ENCODE data around the gene ELMOD3. TPM values are rescaled to one million over a fixed set of nuclear protein-coding genes. Genes with fewer than 3 reads are reported as not detected.
A peak's percentile ranks its signal among the peaks of the same experiment; 100 is the strongest.
"Not testable (repeated sequence)": the region's sequence is repeated elsewhere in the genome, so short reads cannot be mapped to it uniquely, and the experiment has no call there.

ELMOD3 gene
- total RNA-seq, 1 donor from 2014 or later: 21.5 TPM

- Mint-ChIP-seq H3K36me3 (peaks cover 9% of the 10 kb centered on the region), H3K4me1 (peaks cover 4% of the 10 kb centered on the region), H3K4me3 (no peak overlapping the region), H3K27ac (no peak overlapping the region), H3K27me3 (ENCODE audit: insufficient read depth, low read depth) (no peaks in the 10 kb centered on the region), H3K9me3 (no peaks in the 10 kb centered on the region)
- H3K27me3 ChIP-seq: no peaks in the 10 kb centered on the region
- H3K4me3 ChIP-seq: no peak overlapping the region
- no peak overlapping the region for H3K27ac ChIP-seq
- no peaks in the 10 kb centered on the region for H4K20me1 ChIP-seq (ENCODE audit: low read depth)
- no peak overlapping the region for H2AFZ ChIP-seq (replicated peaks)
- H3K36me3 ChIP-seq: no peaks in the 10 kb centered on the region
- H3K9ac ChIP-seq: no peak overlapping the region
- H3K79me2 ChIP-seq (ENCODE audit: low read depth): no peaks in the 10 kb centered on the region
- no peak for TF ChIP-seq CTCF (IDR thresholded peaks at IDR 0.05)
- TF ChIP-seq EZH2 (IDR thresholded peaks at IDR 0.05): no peak
- TF ChIP-seq EZH2phosphoT487 (IDR thresholded peaks at IDR 0.05): no peak
- no peaks in the 10 kb centered on the region for H3F3A ChIP-seq (ENCODE audit: low read depth)
- H3K4me1 ChIP-seq: no peaks in the 10 kb centered on the region
- H3K4me2 ChIP-seq: no peak overlapping the region
- DNase-seq (ENCODE audit: low spot score): no peak
- no peaks in the 10 kb centered on the region for H3K9me3 ChIP-seq (ENCODE audit: low read depth)
These were observed 42.2 kb upstream of the ELMOD3 start for GRCh38 chr2:85312404-85312803.

- H3K27ac Mint-ChIP-seq: peak overlapping the region; percentile 25
- H3K4me1 Mint-ChIP-seq: peaks cover 2% of the 10 kb centered on the region
- Histone ChIP-seq H3K4me1 (no peaks in the 10 kb centered on the region), H4K20me1 (ENCODE audit: low read depth) (no peaks in the 10 kb centered on the region), H3K9ac (no peak overlapping the region), H2AFZ (replicated peaks) (no peak overlapping the region), H3K79me2 (ENCODE audit: low read depth) (no peaks in the 10 kb centered on the region), H3K27me3 (no peaks in the 10 kb centered on the region), H3K27ac (no peak overlapping the region), H3K4me3 (no peak overlapping the region), H3F3A (ENCODE audit: low read depth) (no peaks in the 10 kb centered on the region), H3K9me3 (ENCODE audit: low read depth) (no peaks in the 10 kb centered on the region), H3K36me3 (no peaks in the 10 kb centered on the region), H3K4me2 (no peak overlapping the region)
- no peak for TF ChIP-seq CTCF (IDR thresholded peaks at IDR 0.05)
- no peak for TF ChIP-seq EZH2phosphoT487 (IDR thresholded peaks at IDR 0.05)
- no peak for TF ChIP-seq EZH2 (IDR thresholded peaks at IDR 0.05)
- DNase-seq (ENCODE audit: low spot score): no peak
- no peaks in the 10 kb centered on the region for H3K9me3 Mint-ChIP-seq
- H3K36me3 Mint-ChIP-seq: peaks cover 19% of the 10 kb centered on the region
- H3K4me3 Mint-ChIP-seq: no peak overlapping the region
- no peaks in the 10 kb centered on the region for H3K27me3 Mint-ChIP-seq (ENCODE audit: insufficient read depth, low read depth)
These were observed 39.7 kb upstream of the ELMOD3 start for GRCh38 chr2:85314884-85315242.

- H3K9ac ChIP-seq; H3F3A ChIP-seq (ENCODE audit: low read depth); H3K27ac ChIP-seq; H3K36me3 ChIP-seq; H3K9me3 Mint-ChIP-seq; H3K4me3 ChIP-seq; H4K20me1 ChIP-seq (ENCODE audit: low read depth); H3K4me2 ChIP-seq; DNase-seq (ENCODE audit: low spot score); H3K27me3 Mint-ChIP-seq (ENCODE audit: insufficient read depth, low read depth); H3K4me1 ChIP-seq; H3K4me1 Mint-ChIP-seq; H3K27ac Mint-ChIP-seq; H3K9me3 ChIP-seq (ENCODE audit: low read depth); H3K79me2 ChIP-seq (ENCODE audit: low read depth); H3K27me3 ChIP-seq; H2AFZ ChIP-seq (replicated peaks); H3K4me3 Mint-ChIP-seq: not testable (repeated sequence)
- peaks cover 28% of the 10 kb centered on the region for H3K36me3 Mint-ChIP-seq
These were observed 38.6 kb upstream of the ELMOD3 start for GRCh38 chr2:85315921-85316320.

GRCh38 chr2:85318222-85319074 is 36.1 kb upstream of the ELMOD3 start:
- Mint-ChIP-seq H3K9me3 (no peaks in the 10 kb centered on the region), H3K27me3 (ENCODE audit: insufficient read depth, low read depth) (no peaks in the 10 kb centered on the region), H3K4me1 (peaks cover 2% of the 10 kb centered on the region), H3K36me3 (peaks cover 46% of the 10 kb centered on the region), H3K4me3 (no peak overlapping the region), H3K27ac (no peak overlapping the region)
- H3K27ac ChIP-seq: no peak overlapping the region
- H3K9me3 ChIP-seq (ENCODE audit: low read depth): no peaks in the 10 kb centered on the region
- no peaks in the 10 kb centered on the region for H3K4me1 ChIP-seq
- DNase-seq (ENCODE audit: low spot score): no peak
- H4K20me1 ChIP-seq (ENCODE audit: low read depth): peaks cover 13% of the 10 kb centered on the region
- H2AFZ ChIP-seq (replicated peaks): no peak overlapping the region
- H3K4me2 ChIP-seq: no peak overlapping the region
- H3F3A ChIP-seq (ENCODE audit: low read depth): no peaks in the 10 kb centered on the region
- no peak overlapping the region for H3K4me3 ChIP-seq
- H3K36me3 ChIP-seq: peaks cover 15% of the 10 kb centered on the region
- no peaks in the 10 kb centered on the region for H3K27me3 ChIP-seq
- no peak for TF ChIP-seq EZH2phosphoT487 (IDR thresholded peaks at IDR 0.05)
- no peak for TF ChIP-seq CTCF (IDR thresholded peaks at IDR 0.05)
- no peak for TF ChIP-seq EZH2 (IDR thresholded peaks at IDR 0.05)
- H3K9ac ChIP-seq: no peak overlapping the region
- peaks cover under 1% of the 10 kb centered on the region for H3K79me2 ChIP-seq (ENCODE audit: low read depth)
